CD4-positive, alpha-beta T cell treated with Interleukin-4 for 1 hour (primary cell): Measurements from ENCODE around the gene STAC3.
A peak's percentile ranks its signal among the peaks of the same experiment; 100 is the strongest.

Experiments used
- DNase-seq, 2 donors: peaks; one replicate each; pipeline ENCODE4 v3.0.0-alpha.2; 2020 to 2022

Gene STAC3

DNA sequence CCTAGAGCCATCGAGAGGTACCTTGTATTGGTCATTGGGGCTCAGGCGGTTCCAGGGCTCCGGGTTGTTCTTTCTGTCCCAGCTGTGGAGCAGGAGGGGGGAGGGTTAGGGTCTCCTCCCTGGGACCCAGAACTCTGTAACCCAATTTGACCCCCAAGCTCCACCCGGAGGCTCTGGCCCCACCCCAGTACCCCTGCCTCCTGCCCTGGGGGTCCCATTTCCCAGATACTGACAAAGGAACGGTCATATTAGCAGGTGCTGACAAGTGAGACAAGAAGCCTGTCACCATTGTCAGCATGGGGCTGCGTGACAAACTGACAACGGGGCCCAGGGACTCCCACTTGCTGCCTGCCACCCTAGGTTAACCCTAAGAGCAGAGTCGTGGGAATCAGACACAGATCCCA lies 15.3 kb downstream of the STAC3 start:
- no peak for DNase-seq

DNA sequence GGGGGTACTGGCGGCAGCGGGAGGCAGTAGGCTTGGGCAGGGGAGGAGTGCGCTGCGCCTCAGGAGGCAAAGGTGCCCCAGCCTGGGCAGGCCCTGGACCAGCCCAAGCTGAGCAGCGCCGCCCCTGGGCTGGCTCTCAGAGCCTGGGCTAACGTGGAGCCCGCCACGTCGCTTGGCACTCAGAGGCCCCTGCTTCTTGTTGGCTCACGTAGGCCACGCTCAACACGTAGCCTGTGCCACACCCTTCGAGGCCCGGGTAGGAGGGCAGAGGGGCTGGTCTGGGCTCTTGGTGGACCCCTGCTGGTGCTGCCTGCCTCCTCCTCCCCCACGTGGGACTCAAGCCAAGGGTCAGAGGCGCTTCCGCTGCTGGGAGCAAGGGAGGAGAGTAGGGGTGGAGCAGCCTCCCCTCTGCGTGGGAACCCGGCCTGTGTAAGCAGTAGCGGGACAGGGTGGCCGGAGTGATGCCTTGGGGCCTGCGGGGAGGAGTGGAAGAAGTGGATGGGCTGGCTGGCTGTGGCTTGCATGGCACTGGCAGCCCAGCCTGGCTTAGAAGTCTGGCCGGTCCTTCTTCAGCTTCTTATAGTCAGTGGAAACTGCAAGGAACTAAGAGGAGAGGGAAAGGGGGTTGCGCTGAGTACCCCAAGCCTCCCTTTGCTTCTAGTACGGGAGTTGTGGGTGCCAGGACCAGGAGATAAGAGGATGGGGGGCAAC lies 15.8 kb downstream of the STAC3 start:
- peak in 1 of 2 donors; percentile 31 for DNase-seq

DNA sequence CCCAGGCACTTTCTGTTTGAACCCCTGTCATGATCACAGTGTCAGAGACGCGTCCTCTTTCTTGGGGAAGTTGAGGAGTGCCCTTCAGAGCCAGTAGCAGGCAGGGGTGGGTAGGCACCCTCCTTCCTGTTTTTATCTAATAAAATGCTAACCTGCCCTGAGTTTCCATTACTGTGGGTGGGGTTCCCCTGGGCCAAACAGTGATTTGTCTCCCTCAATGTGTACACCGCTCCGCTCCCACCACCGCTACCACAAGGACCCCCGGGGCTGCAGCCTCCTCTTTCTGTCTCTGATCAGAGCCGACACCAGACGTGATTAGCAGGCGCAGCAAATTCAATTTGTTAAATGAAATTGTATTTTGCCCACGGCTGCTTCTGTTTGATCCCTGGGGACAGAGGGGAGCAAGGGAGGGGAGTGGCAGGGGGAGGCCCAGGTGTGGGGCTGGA lies 16.4 kb downstream of the STAC3 start:
- DNase-seq, result peak in 1 of 2 donors; percentile 49

DNA sequence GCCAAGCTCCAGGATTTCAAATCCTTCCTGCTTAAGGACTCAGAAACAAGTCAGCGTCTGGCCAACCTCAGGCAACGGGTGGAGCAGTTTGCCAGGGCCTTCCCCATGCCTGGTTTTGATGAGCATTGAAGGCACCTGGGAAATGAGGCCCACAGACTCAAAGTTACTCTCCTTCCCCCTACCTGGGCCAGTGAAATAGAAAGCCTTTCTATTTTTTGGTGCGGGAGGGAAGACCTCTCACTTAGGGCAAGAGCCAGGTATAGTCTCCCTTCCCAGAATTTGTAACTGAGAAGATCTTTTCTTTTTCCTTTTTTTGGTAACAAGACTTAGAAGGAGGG lies 16.8 kb downstream of the STAC3 start:
- no peak for DNase-seq

DNA sequence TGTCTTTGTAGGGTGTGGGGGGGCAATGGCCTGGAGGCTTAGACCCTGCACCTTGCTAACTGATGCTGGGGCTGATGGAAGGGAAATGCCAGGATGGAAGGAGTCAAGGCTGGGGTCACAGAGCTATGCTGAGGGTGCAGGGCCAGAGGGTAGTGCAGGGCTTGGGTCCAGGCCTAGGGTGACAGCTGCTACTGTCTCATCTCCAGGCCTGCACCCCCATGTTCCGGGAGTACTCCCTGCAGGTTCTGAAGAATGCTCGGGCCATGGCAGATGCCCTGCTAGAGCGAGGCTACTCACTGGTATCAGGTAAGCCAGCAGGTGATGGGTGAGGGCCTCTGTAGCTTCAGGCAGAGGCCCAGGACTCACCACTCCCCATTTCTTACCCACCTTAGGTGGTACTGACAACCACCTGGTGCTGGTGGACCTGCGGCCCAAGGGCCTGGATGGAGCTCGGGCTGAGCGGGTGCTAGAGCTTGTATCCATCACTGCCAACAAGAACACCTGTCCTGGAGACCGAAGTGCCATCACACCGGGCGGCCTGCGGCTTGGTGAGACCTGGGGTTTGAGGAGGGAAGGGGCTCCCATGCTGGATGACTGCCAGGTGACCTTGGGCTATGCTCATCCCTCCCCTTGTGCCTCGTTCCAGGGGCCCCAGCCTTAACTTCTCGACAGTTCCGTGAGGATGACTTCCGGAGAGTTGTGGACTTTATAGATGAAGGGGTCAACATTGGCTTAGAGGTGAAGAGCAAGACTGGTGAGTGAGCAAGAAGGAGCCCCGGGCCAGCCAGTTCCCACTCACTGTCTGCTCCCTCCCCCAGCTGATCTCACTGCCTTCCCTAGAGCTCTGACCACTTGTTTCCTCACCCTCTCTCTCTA lies 17.4 kb downstream of the STAC3 start:
- no peak for DNase-seq

DNA sequence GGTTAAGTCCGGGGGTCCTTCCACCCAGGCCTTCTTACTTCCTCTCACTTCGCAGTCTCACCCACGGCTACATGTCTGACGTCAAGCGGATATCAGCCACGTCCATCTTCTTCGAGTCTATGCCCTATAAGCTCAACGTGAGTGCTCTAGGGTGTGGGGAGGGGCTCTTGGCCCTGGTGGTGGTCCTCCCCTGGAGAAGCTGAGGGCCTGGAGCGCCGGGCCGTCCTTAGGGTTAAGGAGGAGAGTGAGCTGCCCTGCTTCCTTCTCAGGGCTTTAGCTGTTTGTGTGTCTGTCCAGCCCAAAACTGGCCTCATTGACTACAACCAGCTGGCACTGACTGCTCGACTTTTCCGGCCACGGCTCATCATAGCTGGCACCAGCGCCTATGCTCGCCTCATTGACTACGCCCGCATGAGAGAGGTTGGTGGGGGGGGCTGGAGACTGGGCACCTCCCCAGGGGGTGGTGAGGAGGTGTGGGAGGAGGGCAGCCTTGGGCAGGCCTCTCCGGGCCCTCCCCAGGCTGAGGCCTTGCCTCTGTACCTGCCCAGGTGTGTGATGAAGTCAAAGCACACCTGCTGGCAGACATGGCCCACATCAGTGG lies 18.7 kb downstream of the STAC3 start:
- DNase-seq, result no peak

DNA sequence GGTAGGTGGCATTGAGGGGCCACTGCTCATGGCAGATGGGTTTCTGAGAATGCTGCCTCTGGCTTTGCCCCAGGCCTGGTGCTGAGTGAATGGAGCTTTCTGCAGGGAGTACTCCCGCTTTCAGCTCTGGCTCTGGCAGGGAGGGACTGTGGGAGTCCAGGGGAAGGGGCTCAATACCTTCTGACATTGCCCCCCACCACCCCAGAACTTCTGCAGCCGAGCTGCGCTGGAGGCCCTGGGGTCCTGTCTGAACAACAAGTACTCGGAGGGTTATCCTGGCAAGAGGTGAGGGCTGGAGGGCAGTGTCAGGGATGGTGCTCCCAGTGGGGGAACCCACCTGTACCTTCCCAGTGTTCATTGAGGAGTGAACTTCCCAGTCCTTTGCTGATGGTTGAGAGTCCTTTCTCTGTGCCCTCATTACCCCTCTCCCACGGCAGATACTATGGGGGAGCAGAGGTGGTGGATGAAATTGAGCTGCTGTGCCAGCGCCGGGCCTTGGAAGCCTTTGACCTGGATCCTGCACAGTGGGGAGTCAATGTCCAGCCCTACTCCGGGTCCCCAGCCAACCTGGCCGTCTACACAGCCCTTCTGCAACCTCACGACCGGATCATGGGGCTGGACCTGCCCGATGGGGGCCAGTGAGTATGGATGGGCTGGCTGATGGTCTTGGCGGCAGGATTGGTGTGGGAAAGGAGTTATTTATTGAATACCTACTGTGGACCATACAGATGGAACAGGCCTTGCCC lies 19.5 kb downstream of the STAC3 start:
- DNase-seq, result no peak

DNA sequence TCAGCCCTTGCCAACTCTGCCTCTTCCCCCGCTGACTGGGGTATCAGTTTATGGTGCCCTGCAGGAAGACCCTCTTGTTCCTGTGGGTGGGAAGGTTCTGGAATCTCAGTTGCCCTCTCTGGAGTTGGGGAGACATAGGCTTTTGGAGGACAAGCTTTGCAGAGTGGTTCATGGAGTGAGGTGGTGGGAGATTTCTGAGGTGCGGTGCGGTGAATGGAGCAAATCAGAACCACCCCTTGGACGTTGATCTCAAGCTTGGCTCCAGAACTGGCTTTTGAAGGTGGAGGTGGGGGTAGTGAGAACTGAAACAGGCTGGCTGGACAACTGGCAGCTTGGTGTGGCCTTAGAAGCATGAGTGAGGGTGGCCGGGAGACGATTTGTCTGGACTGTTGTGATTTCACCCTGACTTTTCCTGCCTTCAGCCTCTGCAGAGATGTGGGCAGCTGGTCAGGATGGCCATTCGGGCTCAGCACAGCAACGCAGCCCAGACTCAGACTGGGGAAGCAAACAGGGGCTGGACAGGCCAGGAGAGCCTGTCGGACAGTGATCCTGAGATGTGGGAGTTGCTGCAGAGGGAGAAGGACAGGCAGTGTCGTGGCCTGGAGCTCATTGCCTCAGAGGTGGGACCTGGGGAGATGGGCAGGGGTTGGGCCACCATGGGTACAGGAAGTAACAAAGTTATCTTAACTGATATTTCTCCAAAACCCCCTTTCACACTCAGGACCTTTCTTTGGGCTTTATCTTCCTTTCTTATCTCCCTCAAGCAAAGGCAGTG lies 20.4 kb downstream of the STAC3 start:
- no peak for DNase-seq

DNA sequence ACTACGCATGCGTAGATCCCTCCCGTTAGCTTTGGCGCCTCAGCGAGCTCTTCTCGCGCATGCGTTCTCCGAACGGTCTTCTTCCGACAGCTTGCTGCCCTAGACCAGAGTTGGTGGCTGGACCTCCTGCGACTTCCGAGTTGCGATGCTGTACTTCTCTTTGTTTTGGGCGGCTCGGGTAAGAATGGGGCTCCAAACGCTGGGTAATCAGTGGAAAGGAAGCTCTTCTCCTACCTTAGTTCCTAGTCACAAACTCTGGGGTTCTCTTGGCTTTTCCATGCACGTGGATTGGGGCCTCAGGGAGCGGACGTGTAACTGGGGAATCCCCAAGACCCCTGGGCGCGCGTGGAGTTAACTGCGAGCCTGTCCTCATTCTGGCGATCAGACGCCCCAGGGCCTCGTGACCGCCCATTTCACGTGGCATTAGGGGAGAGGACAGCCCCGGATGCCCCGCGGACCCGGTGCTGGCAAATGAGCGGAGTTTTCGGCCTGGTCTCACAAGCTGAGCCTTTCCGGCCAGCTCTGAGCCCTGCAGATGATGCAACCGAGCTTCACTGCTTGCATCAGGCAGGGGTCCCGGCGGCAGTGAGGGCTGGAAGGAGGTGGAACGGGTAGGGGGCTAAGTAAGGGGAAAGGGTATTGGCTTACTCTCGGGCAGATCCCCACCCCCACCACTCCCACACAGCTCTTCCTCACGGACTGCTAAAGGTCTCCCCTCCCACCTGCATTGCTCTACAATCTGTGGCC lies 21.2 kb downstream of the STAC3 start, which contains the start of gene SHMT2:
Gene SHMT2, plus strand, starts transcription at position 78 of the 747 bp plus-strand sequence. Its CDS starts 68 bp downstream, at position 146.
- peak; percentile 94 to 96 for DNase-seq

DNA sequence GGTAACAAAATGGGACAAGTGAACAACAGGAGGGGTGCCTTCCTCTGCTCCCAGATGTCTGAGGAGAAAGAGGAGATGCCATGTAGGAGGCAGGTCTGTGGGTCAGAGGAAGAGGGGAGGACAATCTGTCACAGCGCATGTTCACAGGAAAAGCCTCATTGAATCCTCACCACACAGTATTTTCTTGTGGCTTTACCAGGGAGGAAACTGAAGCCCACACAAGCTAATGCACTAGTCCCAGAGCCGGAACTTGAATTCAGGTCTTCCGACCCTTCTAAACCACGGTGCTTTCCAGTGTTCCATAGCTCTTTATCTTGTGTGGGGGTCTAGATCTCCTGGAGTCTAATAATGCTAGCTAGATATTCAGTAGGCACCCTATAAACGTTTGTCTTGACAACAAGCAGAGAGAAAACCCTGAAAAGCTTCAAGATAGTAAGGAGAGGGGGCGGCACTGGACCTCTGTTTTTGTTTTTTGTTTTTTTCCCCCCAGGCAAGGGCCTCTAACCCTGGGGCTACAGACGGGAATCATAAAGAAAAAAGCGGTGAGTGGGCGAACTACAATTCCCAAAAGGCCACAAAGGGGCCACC lies 21.8 kb downstream of the STAC3 start:
- peak in 1 of 2 donors; percentile 61 for DNase-seq

DNA sequence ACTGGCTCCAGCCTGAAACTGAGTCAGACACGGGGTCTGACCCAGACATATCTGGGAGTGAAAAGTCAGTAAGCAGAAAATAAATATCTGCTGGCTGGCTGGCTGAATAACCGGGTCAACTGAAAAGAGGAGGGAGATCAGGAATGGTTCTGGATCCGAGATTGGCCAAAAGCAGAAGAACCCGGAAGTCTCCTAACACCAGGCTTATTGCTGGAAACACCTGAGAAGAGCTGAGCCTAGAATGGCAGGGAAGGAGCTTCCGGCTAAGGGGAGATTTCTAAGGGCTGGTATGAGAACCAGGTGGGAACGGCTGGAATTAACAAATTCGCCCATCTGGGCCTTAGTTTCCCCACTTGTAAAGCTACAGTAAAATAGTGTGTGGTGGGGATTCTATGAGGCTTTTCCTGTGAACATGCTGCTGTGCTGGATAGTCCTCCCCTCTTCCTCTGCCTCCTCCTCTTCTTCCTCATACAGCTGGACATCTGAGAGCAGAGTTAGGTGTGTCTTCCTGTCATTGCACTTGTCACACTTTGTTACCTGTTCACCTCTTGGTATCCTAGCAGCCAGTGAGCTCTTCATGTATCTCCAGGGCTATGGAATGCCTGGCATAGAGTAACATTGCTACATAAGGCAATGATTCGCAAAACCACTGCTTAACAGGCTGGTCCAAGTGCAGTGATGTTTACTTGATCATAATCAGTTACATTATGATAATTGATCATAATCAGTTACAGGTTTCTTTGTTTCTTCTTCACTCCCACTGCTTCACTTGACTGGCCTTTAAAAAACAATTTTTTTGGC lies 23.5 kb downstream of the STAC3 start:
- DNase-seq, result no peak

DNA sequence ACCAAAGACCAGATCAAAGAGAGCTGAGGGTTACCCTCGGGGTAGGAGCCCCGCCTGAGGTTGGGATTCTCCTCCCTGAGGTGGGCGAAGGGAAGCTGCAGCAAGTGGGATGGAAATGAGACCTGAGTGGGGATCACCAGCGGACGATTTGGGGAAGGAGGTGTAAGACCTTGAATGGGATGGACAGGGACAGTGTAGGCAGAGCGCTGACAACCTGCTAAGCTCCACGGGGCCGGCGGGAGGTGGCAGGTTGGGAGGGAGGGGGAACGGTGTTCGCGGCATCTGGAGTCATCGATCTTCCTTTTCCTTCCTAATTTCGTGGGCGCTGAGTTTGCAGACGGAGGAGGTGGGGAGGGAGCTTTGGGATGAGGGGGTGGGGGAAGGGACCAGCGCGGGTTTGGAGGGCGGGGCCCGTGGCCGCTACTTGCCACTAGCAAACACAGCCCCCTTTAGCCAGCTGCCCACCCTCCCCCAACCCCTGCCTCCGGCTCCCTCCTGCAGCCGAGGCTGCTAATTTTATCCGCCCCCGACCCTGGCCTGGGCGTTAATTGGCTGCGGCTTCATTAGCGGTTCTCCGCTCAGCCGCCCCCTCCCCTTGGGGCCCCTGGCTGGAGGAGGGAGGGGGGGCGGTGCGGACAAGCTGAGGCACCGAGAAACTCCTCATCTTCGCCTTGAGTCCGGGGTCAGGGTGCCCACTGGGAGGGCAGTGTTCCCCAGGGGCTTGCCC lies 24.2 kb downstream of the STAC3 start:
- no peak for DNase-seq

DNA sequence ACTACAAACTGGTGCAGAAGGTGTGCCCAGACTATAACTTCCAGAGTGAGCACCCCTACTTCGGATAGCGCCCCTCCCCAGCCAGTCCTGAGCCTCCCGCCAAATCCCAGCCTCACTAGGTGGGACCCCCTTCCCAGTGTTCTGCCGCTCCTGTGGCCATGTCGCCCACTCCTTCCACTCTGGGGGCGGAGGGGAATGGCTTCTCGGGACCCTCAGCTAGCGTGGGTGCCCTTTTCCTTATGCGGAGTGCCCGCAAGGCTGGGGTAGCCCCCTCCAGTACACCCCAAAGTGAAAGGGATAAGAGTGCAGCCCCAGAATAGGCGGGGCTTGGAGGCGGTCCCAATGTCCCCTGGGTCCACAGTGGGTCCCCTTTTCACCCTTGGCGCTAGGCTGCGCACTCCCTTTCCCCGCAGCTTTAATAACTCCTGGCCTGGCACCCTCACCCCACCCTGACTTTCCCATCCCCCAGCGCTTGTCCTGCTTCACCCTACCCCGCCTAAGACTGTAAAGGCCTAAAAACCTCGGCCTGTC lies 25.2 kb downstream of the STAC3 start:
- no peak for DNase-seq

DNA sequence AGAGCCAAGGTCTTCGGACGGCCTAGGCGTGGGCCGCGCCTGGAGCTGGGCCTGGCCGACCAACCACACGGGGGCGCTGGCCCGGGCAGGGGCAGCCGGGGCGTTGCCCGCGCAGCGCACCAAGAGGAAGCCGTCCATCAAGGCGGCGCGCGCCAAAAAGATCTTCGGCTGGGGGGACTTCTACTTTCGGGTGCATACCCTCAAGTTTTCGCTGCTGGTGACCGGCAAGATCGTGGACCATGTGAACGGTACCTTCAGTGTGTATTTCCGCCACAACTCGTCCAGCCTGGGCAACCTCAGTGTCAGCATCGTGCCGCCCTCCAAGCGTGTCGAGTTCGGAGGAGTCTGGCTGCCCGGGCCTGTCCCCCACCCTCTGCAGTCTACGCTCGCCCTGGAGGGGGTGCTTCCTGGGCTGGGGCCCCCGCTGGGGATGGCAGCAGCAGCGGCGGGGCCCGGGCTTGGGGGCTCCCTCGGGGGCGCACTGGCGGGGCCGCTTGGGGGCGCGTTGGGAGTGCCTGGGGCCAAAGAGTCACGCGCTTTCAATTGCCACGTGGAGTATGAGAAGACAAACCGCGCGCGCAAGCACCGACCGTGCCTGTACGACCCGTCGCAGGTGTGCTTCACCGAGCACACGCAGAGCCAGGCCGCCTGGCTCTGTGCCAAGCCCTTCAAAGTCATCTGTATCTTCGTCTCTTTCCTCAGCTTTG lies 25.9 kb downstream of the STAC3 start:
- DNase-seq, result peak; percentile 54 to 71

DNA sequence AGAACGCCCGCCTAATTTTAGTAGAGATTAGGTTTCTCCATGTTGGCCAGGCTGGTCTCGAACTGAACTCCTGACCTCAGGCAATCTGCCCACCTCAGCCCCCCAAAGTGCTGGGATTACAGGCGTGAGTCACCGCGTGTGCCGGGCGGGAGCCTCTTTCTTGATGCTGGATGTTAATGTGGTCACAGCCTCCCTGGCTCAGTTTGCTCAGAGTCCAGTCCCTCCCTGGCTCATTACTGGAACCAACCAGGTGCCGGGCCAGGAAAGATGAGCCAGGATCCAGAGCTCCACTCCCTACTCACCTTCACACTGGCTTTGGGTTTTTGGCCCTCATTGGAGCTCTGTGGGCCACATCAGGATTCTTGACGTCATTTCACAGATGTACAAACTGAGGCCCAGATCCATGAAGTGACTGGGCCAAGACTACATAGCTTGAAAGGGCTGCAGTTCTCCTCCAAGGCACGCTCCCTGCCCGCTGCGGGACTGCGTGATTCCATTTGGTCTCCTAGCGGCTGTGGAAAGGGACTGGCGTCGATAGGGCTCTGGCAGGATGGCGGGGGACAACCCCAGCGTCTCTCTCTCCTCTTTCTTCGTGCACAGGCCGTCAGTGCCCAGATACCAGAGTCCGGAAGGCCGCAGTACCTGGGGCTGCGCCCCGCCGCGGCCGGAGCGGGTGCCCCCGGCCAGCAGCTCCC lies 26.6 kb downstream of the STAC3 start:
- DNase-seq, result no peak

DNA sequence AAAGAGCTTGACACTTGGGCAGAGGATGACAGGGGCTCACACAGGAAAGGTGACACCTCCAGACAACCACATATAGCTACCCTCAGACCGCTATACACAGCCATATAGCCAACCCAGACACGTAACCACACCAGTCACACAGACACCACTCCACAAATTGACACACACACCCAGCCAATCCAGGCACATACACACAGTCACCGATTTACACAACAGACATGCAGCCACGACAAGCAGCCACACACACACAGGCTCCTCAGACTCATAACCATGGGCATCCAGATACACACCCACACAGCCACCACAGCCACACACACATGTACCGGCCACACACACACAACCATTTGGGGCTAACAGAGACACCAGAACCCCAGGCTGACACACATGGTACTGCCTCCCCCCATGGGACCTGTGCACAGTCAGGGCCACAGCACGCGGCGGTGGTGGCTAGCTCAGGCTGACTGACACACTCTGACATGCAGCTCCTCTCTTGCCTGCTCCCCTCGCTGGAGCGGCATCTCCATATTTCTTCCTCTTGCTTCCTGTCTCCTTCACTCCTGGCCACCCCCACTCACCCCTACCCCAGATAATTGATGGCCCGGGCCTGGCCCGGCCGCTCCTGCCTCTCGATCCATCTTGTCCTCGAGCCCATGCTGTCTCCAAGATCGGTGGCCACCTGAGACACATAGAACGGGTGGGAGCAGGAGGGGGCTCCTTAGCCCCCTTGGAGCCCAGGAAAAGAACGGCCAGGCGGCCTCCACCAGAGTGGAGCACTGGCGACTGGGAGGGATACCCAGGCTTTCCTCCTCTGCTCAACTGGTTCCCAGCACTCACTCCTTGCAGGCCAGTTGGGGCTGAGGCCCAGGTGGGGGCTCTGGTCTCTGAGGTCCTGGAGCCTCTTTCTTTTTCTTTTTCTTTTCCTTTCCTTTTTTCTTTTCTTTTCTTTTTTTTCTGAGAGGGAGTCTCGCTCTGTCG lies 27.5 kb downstream of the STAC3 start:
- DNase-seq, result peak; percentile 66
